NCI-H2107 treated with DMSO at 0.1 percent for 48 hours (cell line): Measurements from ENCODE around the gene ZNF524.

ENCODE experiments used
- DNase-seq: peaks from one replicate; lab custom pipeline; 2025; ENCODE audit not compliant: unreplicated experiment; lab: John Stamatoyannopoulos, UW

ZNF524 gene

GRCh38 chr19:55601084-55601483 lies 996 bp downstream of the ZNF524 start:
- no peak for DNase-seq

GRCh38 chr19:55602104-55603001 lies 2.3 kb downstream of the ZNF524 start:
- DNase-seq: no peak

GRCh38 chr19:55603115-55603514 lies 3.0 kb downstream of the ZNF524 start:
- DNase-seq: no peak

- no peak for DNase-seq
Observed at GRCh38 chr19:55603581-55604292, 3.6 kb downstream of the ZNF524 start.

- peak; percentile 93 for DNase-seq
Observed at GRCh38 chr19:55605207-55605636, 5.1 kb downstream of the ZNF524 start.

- DNase-seq: peak; percentile 54
Observed at GRCh38 chr19:55605637-55606470, 5.8 kb downstream of the ZNF524 start, which contains the start of gene ZNF865. Gene ZNF865 (plus strand): TSS chr19:55605647. CDS start chr19:55613619, 7,972 bp downstream.

GRCh38 chr19:55606471-55606787 lies 6.3 kb downstream of the ZNF524 start:
- DNase-seq: no peak

- no peak for DNase-seq
Observed at GRCh38 chr19:55606817-55607216, 6.7 kb downstream of the ZNF524 start.

- DNase-seq: no peak
Observed at GRCh38 chr19:55609326-55609725, 9.2 kb downstream of the ZNF524 start.

GRCh38 chr19:55611300-55611982 lies 11.4 kb downstream of the ZNF524 start:
- no peak for DNase-seq

GRCh38 chr19:55611983-55612645 lies 12.0 kb downstream of the ZNF524 start:
- DNase-seq: no peak

- no peak for DNase-seq
Observed at GRCh38 chr19:55613396-55613795, 13.3 kb downstream of the ZNF524 start.

GRCh38 chr19:55613930-55614710 lies 14.0 kb downstream of the ZNF524 start:
- no peak for DNase-seq

- DNase-seq: no peak
Observed at GRCh38 chr19:55614711-55615542, 14.8 kb downstream of the ZNF524 start.

- no peak for DNase-seq
Observed at GRCh38 chr19:55615543-55616394, 15.7 kb downstream of the ZNF524 start.

- DNase-seq: no peak
Observed at GRCh38 chr19:55616395-55616875, 16.3 kb downstream of the ZNF524 start.

GRCh38 chr19:55617426-55617825 lies 17.3 kb downstream of the ZNF524 start:
- DNase-seq: no peak
